MM.1S (cell line): ENCODE data around the gene S100A7A.

Source experiments
- CTCF ChIP-seq: fragments of 300-600 bp; sonication (generic); IDR thresholded peaks from 2 replicates; pipeline ENCODE4 v1.5.1; 2016; ENCODE audit warnings: antibody characterized with exemption, low read length, mixed read lengths
- EZH2 ChIP-seq: fragments of 300-600 bp; sonication (generic); optimal IDR thresholded peaks from 2 replicates; pipeline ENCODE3; 2017; ENCODE audit warnings: low read depth, mild to moderate bottlenecking, antibody characterized with exemption, low read length, mixed read lengths

GRCh38 chr1:153428073-153428638, 11.8 kb downstream of the S100A7A start:
- no peak for TF ChIP-seq CTCF
- no peak for TF ChIP-seq EZH2
